Endothelial cell of umbilical vein (primary cell): ENCODE data around the gene JPH2. TPM values are rescaled to one million over a fixed set of nuclear protein-coding genes. Genes with fewer than 3 reads are reported as not detected.

ENCODE experiments used
- BruUV-seq: library from RNA; stranded (reverse); fragments of 400-500 nt; replicated peaks from 2 replicates; lab custom pipeline; 2021; lab: Mats Ljungman, UMichigan
- CTCF ChIA-PET: fragments of 300-600, 350-600 bp; sonication (Branson Sonifier 250); formaldehyde crosslinking; loops from one replicate; lab custom pipeline; 2021; ENCODE audit warnings: antibody characterized with exemption, inconsistent platforms; lab: Charles Lee
- POLR2A ChIA-PET: fragments of 300-600, 350-600 bp; sonication (Branson Sonifier 250); formaldehyde crosslinking; loops from one replicate; lab custom pipeline; 2021; ENCODE audit warnings: antibody characterized with exemption, inconsistent platforms; lab: Charles Lee
- DNase-seq: peaks from one replicate; pipeline ENCODE4 v3.0.0-alpha.2; 2011; ENCODE audit warnings: low read depth, low spot score
- FAIRE-seq: peaks from 2 replicates; lab custom pipeline; 2011; peaks lifted over from hg19 to GRCh38; lab: Jason Lieb, UNC
- H2AFZ ChIP-seq: 2 replicates; pipeline ENCODE4 v1.6.0; 2012; ENCODE audit warnings: low read depth, low read length, control low read depth, inconsistent platforms
- H3K27ac ChIP-seq: 2 replicates; pipeline ENCODE4 v1.5.1; 2011; ENCODE audit warnings: low read depth, mild to moderate bottlenecking, control low read depth, low read length, moderate library complexity; ENCODE audit not compliant: insufficient read depth
- H3K27me3 ChIP-seq, 2 experiments: 2 replicates each; pipeline versions ENCODE4 v1.6.0 to v1.6.1; 2011; ENCODE audit warnings: low read length in 2 of 2, mixed read lengths in 1 of 2; ENCODE audit not compliant: control insufficient read depth in 2 of 2, insufficient read depth in 2 of 2
- H3K36me3 ChIP-seq, 2 experiments: 2 replicates in 1 of 2; 3 replicates in 1 of 2; pipeline ENCODE4 v1.5.1; 2011; ENCODE audit warnings: low read length in 2 of 2, mild to moderate bottlenecking in 1 of 2, moderate library complexity in 1 of 2; ENCODE audit not compliant: control insufficient read depth in 2 of 2, insufficient read depth in 2 of 2; ENCODE audit errors: extremely low read depth in 1 of 2
- H3K4me1 ChIP-seq: 3 replicates; pipeline ENCODE4 v1.5.1; 2011; ENCODE audit warnings: mild to moderate bottlenecking, low read length; ENCODE audit not compliant: control insufficient read depth, insufficient read depth; ENCODE audit errors: extremely low read depth
- H3K4me2 ChIP-seq: 2 replicates; pipeline ENCODE4 v1.6.1; 2011; ENCODE audit warnings: low read length, control low read depth, mixed read lengths; ENCODE audit not compliant: insufficient read depth
- H3K4me3 ChIP-seq, 3 experiments: fragments of 200-600 bp in 1 of 3; sonication (generic), shearing (Covaris generic) in 1 of 3; replicated peaks in 1 of 3; 2 replicates each; pipeline ENCODE4 v1.5.1; 2011 to 2016; ENCODE audit warnings: control low read depth in 3 of 3, low read length in 3 of 3, mild to moderate bottlenecking in 2 of 3, inconsistent platforms in 1 of 3, low read depth in 1 of 3, moderate library complexity in 1 of 3; ENCODE audit not compliant: insufficient read depth in 1 of 3
- H3K79me2 ChIP-seq: 2 replicates; pipeline ENCODE4 v1.6.0; 2012; ENCODE audit warnings: low read length, inconsistent platforms; ENCODE audit not compliant: control insufficient read depth, insufficient read depth
- H3K9ac ChIP-seq: replicated peaks from 2 replicates; pipeline ENCODE3; 2011; ENCODE audit warnings: low read length, control low read depth; ENCODE audit not compliant: insufficient read depth; ENCODE audit errors: extremely low read depth
- H3K9me1 ChIP-seq: replicated peaks from 3 replicates; pipeline ENCODE4 v1.6.0; 2011; ENCODE audit warnings: mild to moderate bottlenecking, low read length; ENCODE audit not compliant: control insufficient read depth, insufficient read depth; ENCODE audit errors: extremely low read depth
- H3K9me3 ChIP-seq: replicated peaks from 2 replicates; pipeline ENCODE4 v1.5.1; 2012; ENCODE audit warnings: low read length, inconsistent platforms; ENCODE audit not compliant: control insufficient read depth, insufficient read depth
- H4K20me1 ChIP-seq: replicated peaks from 2 replicates; pipeline ENCODE3; 2011; ENCODE audit warnings: mild to moderate bottlenecking, low read length; ENCODE audit not compliant: control insufficient read depth, insufficient read depth; ENCODE audit errors: extremely low read depth
- EZH2 ChIP-seq: IDR thresholded peaks from 2 replicates; pipeline ENCODE4 v1.6.1; 2012; ENCODE audit warnings: borderline replicate concordance, low read depth, mild to moderate bottlenecking, moderate library complexity, low read length, inconsistent platforms; ENCODE audit not compliant: severe bottlenecking
- FOS ChIP-seq: IDR thresholded peaks from 2 replicates; pipeline ENCODE4 v1.6.1; 2011; ENCODE audit warnings: mild to moderate bottlenecking, low read length, moderate library complexity, borderline replicate concordance; ENCODE audit not compliant: insufficient read depth
- GATA2 ChIP-seq: IDR thresholded peaks from 2 replicates; pipeline ENCODE4 v1.7.0; 2011; ENCODE audit warnings: low read depth, mild to moderate bottlenecking, moderate library complexity, mixed read lengths, low read length; ENCODE audit not compliant: insufficient read length, insufficient read depth
- JUN ChIP-seq: IDR thresholded peaks from 2 replicates; pipeline ENCODE4 v1.6.1; 2011; ENCODE audit warnings: borderline replicate concordance, low read depth; ENCODE audit not compliant: insufficient read length, insufficient read depth
- MYC ChIP-seq: IDR thresholded peaks from one replicate; pipeline ENCODE4 v1.6.1; 2011; ENCODE audit warnings: mild to moderate bottlenecking, low read depth, low read length
- POLR2A ChIP-seq: IDR thresholded peaks from 2 replicates; pipeline ENCODE4 v1.6.1; 2012; ENCODE audit warnings: low read depth, mild to moderate bottlenecking, control low read depth, low read length
- POLR2AphosphoS5 ChIP-seq: IDR thresholded peaks from 2 replicates; pipeline ENCODE4 v1.6.1; 2012; ENCODE audit warnings: low read depth, mild to moderate bottlenecking, control low read depth, low read length, moderate library complexity; ENCODE audit not compliant: insufficient read depth
- dilution Hi-C: fragments of 300-500 bp; cut with MboI; formaldehyde crosslinking; loops from one replicate; pipeline ENCODE4 v1.15.0; 2019; ENCODE audit warnings: low sequenced_read_pairs; ENCODE audit not compliant: extremely low pct_ligation_motif_present
- intact Hi-C: fragments of 100-400 bp; cut with micrococcal nuclease; formaldehyde crosslinking; loops from one replicate; pipeline ENCODE4 v1.10.0; 2022
- polyA plus RNA-seq, 4 experiments: library from polyadenylated mRNA; depleted of rRNA in 3 of 4; stranded (reverse) in 3 of 4; unstranded in 1 of 4; fragments of >200 nt; gene quantifications; 2 replicates each; pipeline versions ENCODE4 v1.2.1 to v1.2.3, GENCODE V29; 2011 to 2012; ENCODE audit warnings: missing spikeins in 1 of 4
- total RNA-seq: library from RNA; stranded (reverse); gene quantifications from 2 replicates; pipeline ENCODE4 v1.2.3, GENCODE V29; 2021
- TF ChIP-seq, protein P1 (sequence below), 2 donors: IDR thresholded peaks; 1 replicate in 1 of 2; 2 replicates in 1 of 2; pipeline ENCODE4 v1.5.1; 2011; ENCODE audit warnings: low read length in 2 of 2, mild to moderate bottlenecking in 2 of 2, moderate library complexity in 2 of 2, control low read depth in 1 of 2, inconsistent platforms in 1 of 2, low read depth in 1 of 2; ENCODE audit not compliant: insufficient read depth in 1 of 2; ENCODE audit errors: extremely low read depth in 1 of 2
- TF ChIP-seq, protein P2 (sequence below): IDR thresholded peaks from 2 replicates; pipeline ENCODE4 v1.6.1; 2011; ENCODE audit not compliant: insufficient read depth, insufficient read length

JPH2 gene
- total and polyA plus RNA-seq, 2 donors (not counting 3 experiments of a cell fraction or from before 2014, with no cell fraction given), result not detected

DNA sequence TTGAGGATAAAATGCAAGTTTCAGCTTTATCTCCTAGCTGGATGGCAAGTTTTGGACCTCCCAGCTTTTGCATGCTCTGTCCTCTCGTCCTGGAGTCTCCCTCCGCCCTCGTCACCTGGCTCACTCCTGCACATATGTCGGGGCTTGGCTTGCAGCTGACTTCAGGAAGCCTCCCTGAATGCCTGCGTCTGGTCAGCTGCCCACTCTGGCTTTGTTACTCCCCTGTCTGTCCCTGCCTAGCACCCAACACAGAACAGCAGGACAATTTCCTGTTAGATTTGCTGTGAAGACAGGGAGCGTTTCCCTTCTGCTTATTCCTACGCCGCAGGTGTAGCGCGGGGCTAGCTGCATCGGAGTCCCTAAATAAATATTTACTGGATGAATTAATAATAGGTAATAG lies 5.4 kb downstream of the JPH2 start:
- Histone ChIP-seq H3K9ac (no peak overlapping the region), H3K27ac (no peak overlapping the region), H3K4me1 (no peaks in the 10 kb centered on the region), H3K4me3 (no peak overlapping the region), H3K9me1 (no peaks in the 10 kb centered on the region), H3K4me2 (no peak overlapping the region), H3K36me3 (no peaks in the 10 kb centered on the region), H3K27me3 (peaks cover 6 to 28% of the 10 kb centered on the region in 2 experiments), H4K20me1 (no peaks in the 10 kb centered on the region), H3K79me2 (no peaks in the 10 kb centered on the region), H2AFZ (no peak overlapping the region), H3K9me3 (no peaks in the 10 kb centered on the region)
- BruUV-seq, result no TSS peak
- TF ChIP-seq, protein P1, sequence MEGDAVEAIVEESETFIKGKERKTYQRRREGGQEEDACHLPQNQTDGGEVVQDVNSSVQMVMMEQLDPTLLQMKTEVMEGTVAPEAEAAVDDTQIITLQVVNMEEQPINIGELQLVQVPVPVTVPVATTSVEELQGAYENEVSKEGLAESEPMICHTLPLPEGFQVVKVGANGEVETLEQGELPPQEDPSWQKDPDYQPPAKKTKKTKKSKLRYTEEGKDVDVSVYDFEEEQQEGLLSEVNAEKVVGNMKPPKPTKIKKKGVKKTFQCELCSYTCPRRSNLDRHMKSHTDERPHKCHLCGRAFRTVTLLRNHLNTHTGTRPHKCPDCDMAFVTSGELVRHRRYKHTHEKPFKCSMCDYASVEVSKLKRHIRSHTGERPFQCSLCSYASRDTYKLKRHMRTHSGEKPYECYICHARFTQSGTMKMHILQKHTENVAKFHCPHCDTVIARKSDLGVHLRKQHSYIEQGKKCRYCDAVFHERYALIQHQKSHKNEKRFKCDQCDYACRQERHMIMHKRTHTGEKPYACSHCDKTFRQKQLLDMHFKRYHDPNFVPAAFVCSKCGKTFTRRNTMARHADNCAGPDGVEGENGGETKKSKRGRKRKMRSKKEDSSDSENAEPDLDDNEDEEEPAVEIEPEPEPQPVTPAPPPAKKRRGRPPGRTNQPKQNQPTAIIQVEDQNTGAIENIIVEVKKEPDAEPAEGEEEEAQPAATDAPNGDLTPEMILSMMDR (IDR thresholded peaks at IDR 0.05; ENCODE audit: extremely low read depth in 1 of 2, insufficient read depth in 1 of 2, low read depth in 1 of 2, low read length in 2 of 2), result no peak
- no peak for TF ChIP-seq POLR2A
- no peak for TF ChIP-seq EZH2
- no peak for TF ChIP-seq MYC
- TF ChIP-seq FOS, result no peak
- TF ChIP-seq JUN, result no peak
- POLR2A ChIA-PET, result no interaction called here
- dilution Hi-C loops, result no loop called here
- CTCF ChIA-PET, result interaction anchor here (3.9 kb wide), 1 partner anchor 8 kb away, joined by 17 read pairs; no protein-coding TSS in a partner anchor
- intact Hi-C loops, result no loop called here
- no peak for FAIRE-seq
- no peak for DNase-seq

GRCh38 chr20:44180814-44181213 lies 6.2 kb downstream of the JPH2 start:
- H3K4me1 ChIP-seq, result no peaks in the 10 kb centered on the region
- ChIA-PET CTCF (interaction anchor here (1.6 to 3.9 kb wide), 2 partner anchors 9 to 64 kb away, joined by 4 to 17 read pairs; no protein-coding TSS in a partner anchor), POLR2A (no interaction called here)
- H3K4me2 ChIP-seq, result no peak overlapping the region
- H3K79me2 ChIP-seq, result no peaks in the 10 kb centered on the region
- dilution Hi-C loops, result no loop called here
- no peaks in the 10 kb centered on the region for H3K9me1 ChIP-seq
- H3K9ac ChIP-seq, result no peak overlapping the region
- no peak overlapping the region for H2AFZ ChIP-seq
- TF ChIP-seq, protein P1 (IDR thresholded peaks at IDR 0.05; ENCODE audit: extremely low read depth in 1 of 2, insufficient read depth in 1 of 2, low read depth in 1 of 2, low read length in 2 of 2), result no peak
- no peak for TF ChIP-seq POLR2AphosphoS5
- TF ChIP-seq FOS, result no peak
- no peak for TF ChIP-seq EZH2
- no peak for TF ChIP-seq POLR2A
- no peak for TF ChIP-seq JUN
- TF ChIP-seq, protein P2, sequence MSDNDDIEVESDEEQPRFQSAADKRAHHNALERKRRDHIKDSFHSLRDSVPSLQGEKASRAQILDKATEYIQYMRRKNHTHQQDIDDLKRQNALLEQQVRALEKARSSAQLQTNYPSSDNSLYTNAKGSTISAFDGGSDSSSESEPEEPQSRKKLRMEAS, result no peak
- no peak for TF ChIP-seq GATA2
- TF ChIP-seq MYC, result no peak
- no peaks in the 10 kb centered on the region for H4K20me1 ChIP-seq
- H3K4me3 ChIP-seq, result no peak overlapping the region
- FAIRE-seq, result no peak
- intact Hi-C loops, result no loop called here
- BruUV-seq, result no TSS peak
- H3K9me3 ChIP-seq, result no peaks in the 10 kb centered on the region
- no peak overlapping the region for H3K27ac ChIP-seq
- DNase-seq, result no peak
- no peaks in the 10 kb centered on the region for H3K36me3 ChIP-seq
- peaks cover 6 to 27% of the 10 kb centered on the region in 2 experiments for H3K27me3 ChIP-seq
